HEK293T (cell line): ENCODE data around the gene HCFC2.

Experiments
- BHLHE40 ChIP-seq: fragments of 450-650 bp; IDR thresholded peaks from 2 replicates; pipeline ENCODE4 v1.6.1; 2016; ENCODE audit warnings: mild to moderate bottlenecking, moderate library complexity, borderline replicate concordance
- FOXA1 ChIP-seq: fragments of 450-650 bp; IDR thresholded peaks from 2 replicates; pipeline ENCODE4 v1.6.1; 2016; ENCODE audit warnings: mild to moderate bottlenecking
- FOXK2 ChIP-seq: fragments of 450-650 bp; IDR thresholded peaks from 2 replicates; pipeline ENCODE4 v1.6.1; 2016; ENCODE audit warnings: mild to moderate bottlenecking
- FOXM1 ChIP-seq: fragments of 450-650 bp; IDR thresholded peaks from 2 replicates; pipeline ENCODE4 v1.6.1; 2017; ENCODE audit warnings: mild to moderate bottlenecking, borderline replicate concordance
- SP1 ChIP-seq: fragments of 450-650 bp; IDR thresholded peaks from 2 replicates; pipeline ENCODE4 v1.6.1; 2017
- TARDBP ChIP-seq: fragments of 450-650 bp; IDR thresholded peaks from 2 replicates; pipeline ENCODE4 v1.6.1; 2016
- ZNF384 ChIP-seq: fragments of 450-650 bp; IDR thresholded peaks from 2 replicates; pipeline ENCODE4 v1.6.1; 2016

DNA sequence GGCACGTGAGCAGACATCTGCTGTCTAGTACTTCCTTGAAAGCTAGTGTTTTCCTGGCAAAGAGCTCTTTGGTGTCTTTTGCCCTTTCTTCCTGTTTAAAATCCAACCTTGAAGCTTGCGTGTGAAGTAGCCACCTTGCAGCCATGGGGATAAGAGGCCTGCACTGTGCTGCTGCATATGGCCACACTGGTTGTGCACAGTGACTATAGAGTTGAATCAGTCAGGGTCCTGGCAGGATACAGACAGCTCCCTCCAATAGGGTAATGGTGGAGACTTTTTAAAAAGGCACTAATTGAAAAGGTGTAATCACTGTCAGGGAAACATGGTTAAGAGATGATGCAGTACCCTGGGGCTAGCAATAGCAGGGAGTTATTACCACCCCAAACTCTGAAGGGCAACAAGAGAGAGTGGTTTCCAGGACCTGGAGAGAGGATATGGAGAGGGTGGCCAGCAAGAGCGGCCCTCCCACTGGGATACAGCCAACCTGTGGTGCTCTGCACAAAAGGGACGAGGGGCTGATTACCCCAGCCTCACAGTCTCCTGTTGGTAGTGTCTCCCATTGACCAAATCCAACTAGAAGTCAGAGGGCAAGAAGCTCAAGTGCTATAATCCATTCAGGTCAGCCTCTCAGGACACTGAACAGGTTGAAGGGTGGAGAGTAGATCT lies 9.5 kb upstream of the HCFC2 start:
- no peak for TF ChIP-seq FOXK2
- no peak for TF ChIP-seq TARDBP
- TF ChIP-seq FOXA1 = no peak
- TF ChIP-seq ZNF384 = no peak
- no peak for TF ChIP-seq FOXM1
- TF ChIP-seq BHLHE40 = no peak
- no peak for TF ChIP-seq SP1
